Epidermal melanocyte (primary cell): ENCODE data around the gene SPATS1.

ENCODE experiments used
- DNase-seq: peaks from one replicate; pipeline ENCODE4 v3.0.0; 2011; ENCODE audit warnings: low spot score; ENCODE audit not compliant: insufficient read length

The SPATS1 gene

GRCh38 chr6:44387346-44388134 is 45.1 kb downstream of the SPATS1 start, which contains the start of gene CDC5L:
TSS of gene CDC5L (plus strand) at chr6:44387706. CDS start at chr6:44387824, 118 bp downstream.
- DNase-seq, result peak; percentile 98

GRCh38 chr6:44388135-44388487 is 45.7 kb downstream of the SPATS1 start:
- no peak for DNase-seq

GRCh38 chr6:44388887-44389286 is 46.4 kb downstream of the SPATS1 start:
- DNase-seq, result no peak

- DNase-seq, result no peak
Measured at GRCh38 chr6:44390158-44390683, 47.8 kb downstream of the SPATS1 start.
